ENCODE data around the gene OPTC.

Gene OPTC

GRCh38 chr1:203512517-203512847, 18.5 kb downstream of the OPTC start:
- Histone ChIP-seq H3K27ac (no peak overlapping the region), H3K4me2 (no peak overlapping the region), H4K20me1 (ENCODE audit: insufficient read depth) (no peaks in the 10 kb centered on the region), H3K27me3 (ENCODE audit: insufficient read depth, low read depth) (no peaks in the 10 kb centered on the region; the same call in 1 of the 2 replicates), H3K79me2 (ENCODE audit: insufficient read depth, low read depth) (no peaks in the 10 kb centered on the region), H2AFZ (ENCODE audit: low read depth) (no peak overlapping the region), H3K4me3 (IDR thresholded peaks at IDR 0.05; ENCODE audit: insufficient read depth, low read depth, low read length) (no peak overlapping the region), H3K4me1 (ENCODE audit: low read depth, poor library complexity, severe bottlenecking) (no peaks in the 10 kb centered on the region), H3K9ac (no peak overlapping the region), H3K36me3 (ENCODE audit: insufficient read depth) (no peaks in the 10 kb centered on the region)
- no peak for TF ChIP-seq CTCF (conservative IDR thresholded peaks at IDR 0.05; ENCODE audit: low read depth, low read length)

GRCh38 chr1:203512848-203513584, 19.1 kb downstream of the OPTC start:
- no peak overlapping the region for H3K27ac ChIP-seq
- no peaks in the 10 kb centered on the region for H3K79me2 ChIP-seq (ENCODE audit: insufficient read depth, low read depth)
- H3K27me3 ChIP-seq (ENCODE audit: insufficient read depth, low read depth) = no peaks in the 10 kb centered on the region; the same call in 1 of the 2 replicates
- no peak overlapping the region for H3K4me3 ChIP-seq (IDR thresholded peaks at IDR 0.05; ENCODE audit: insufficient read depth, low read depth, low read length)
- no peak overlapping the region for H2AFZ ChIP-seq (ENCODE audit: low read depth)
- no peak overlapping the region for H3K9ac ChIP-seq
- no peaks in the 10 kb centered on the region for H3K4me1 ChIP-seq (ENCODE audit: low read depth, poor library complexity, severe bottlenecking)
- H4K20me1 ChIP-seq (ENCODE audit: insufficient read depth) = no peaks in the 10 kb centered on the region
- no peak for TF ChIP-seq CTCF (conservative IDR thresholded peaks at IDR 0.05; ENCODE audit: low read depth, low read length)
- H3K4me2 ChIP-seq = no peak overlapping the region
- no peaks in the 10 kb centered on the region for H3K36me3 ChIP-seq (ENCODE audit: insufficient read depth)

GRCh38 chr1:203513585-203514031, 19.7 kb downstream of the OPTC start:
- Histone ChIP-seq H3K9ac (no peak overlapping the region), H3K4me3 (IDR thresholded peaks at IDR 0.05; ENCODE audit: insufficient read depth, low read depth, low read length) (no peak overlapping the region), H2AFZ (ENCODE audit: low read depth) (no peak overlapping the region), H3K27me3 (ENCODE audit: insufficient read depth, low read depth) (no peaks in the 10 kb centered on the region; the same call in 1 of the 2 replicates), H3K79me2 (ENCODE audit: insufficient read depth, low read depth) (no peaks in the 10 kb centered on the region), H3K27ac (no peak overlapping the region), H4K20me1 (ENCODE audit: insufficient read depth) (no peaks in the 10 kb centered on the region), H3K4me1 (ENCODE audit: low read depth, poor library complexity, severe bottlenecking) (no peaks in the 10 kb centered on the region), H3K4me2 (no peak overlapping the region), H3K36me3 (ENCODE audit: insufficient read depth) (no peaks in the 10 kb centered on the region)
- no peak for TF ChIP-seq CTCF (conservative IDR thresholded peaks at IDR 0.05; ENCODE audit: low read depth, low read length)

- H3K79me2 ChIP-seq (ENCODE audit: insufficient read depth, low read depth) = no peaks in the 10 kb centered on the region
- no peak for TF ChIP-seq CTCF (conservative IDR thresholded peaks at IDR 0.05; ENCODE audit: low read depth, low read length)
- H3K4me1 ChIP-seq (ENCODE audit: low read depth, poor library complexity, severe bottlenecking) = no peaks in the 10 kb centered on the region
- H3K9ac ChIP-seq = no peak overlapping the region
- H3K27ac ChIP-seq = no peak overlapping the region
- no peak overlapping the region for H2AFZ ChIP-seq (ENCODE audit: low read depth)
- H3K36me3 ChIP-seq (ENCODE audit: insufficient read depth) = no peaks in the 10 kb centered on the region
- H3K4me3 ChIP-seq (IDR thresholded peaks at IDR 0.05; ENCODE audit: insufficient read depth, low read depth, low read length) = no peak overlapping the region
- H3K4me2 ChIP-seq = no peak overlapping the region
- no peaks in the 10 kb centered on the region for H4K20me1 ChIP-seq (ENCODE audit: insufficient read depth)
- no peaks in the 10 kb centered on the region; the same call in 1 of the 2 replicates for H3K27me3 ChIP-seq (ENCODE audit: insufficient read depth, low read depth)
Measured at GRCh38 chr1:203516184-203516583, 22.2 kb downstream of the OPTC start.

Measured in KMS-11 (cell line).